ENCODE data around the gene SMAD7.

DNA sequence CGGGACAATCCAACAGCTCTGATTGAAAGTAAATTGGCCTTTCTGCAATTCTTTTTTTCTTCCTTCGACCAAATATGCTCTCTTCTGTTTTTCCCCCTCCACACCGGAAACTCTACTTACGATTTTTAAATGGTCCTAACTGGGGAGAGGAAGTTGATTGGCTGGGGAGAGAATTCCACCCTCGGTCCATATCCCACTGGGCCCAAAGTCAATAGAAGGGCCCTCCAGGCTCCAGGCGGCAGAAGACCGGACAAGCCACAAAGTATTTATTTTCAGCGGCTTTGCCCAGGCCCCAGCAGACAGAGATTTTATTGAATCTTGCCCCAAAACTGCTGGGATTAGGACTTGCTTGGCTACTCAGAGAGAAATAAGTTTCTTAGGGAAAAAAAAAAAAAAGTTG is 37.1 kb upstream of the SMAD7 start:
- TF ChIP-seq YY1 (IDR thresholded peaks at IDR 0.05; ENCODE audit: insufficient read depth, insufficient read length) (no peak), ZNF274 (IDR thresholded peaks at IDR 0.05; ENCODE audit: low read depth, low read length) (no peak), SUZ12 (IDR thresholded peaks at IDR 0.05; ENCODE audit: extremely low read depth, insufficient read depth, insufficient read length) (no peak)
